ENCODE data around the gene ZNF768. TPM values are rescaled to one million over a fixed set of nuclear protein-coding genes. Genes with fewer than 3 reads are reported as not detected.
"Not testable (repeated sequence)": the region's sequence is repeated elsewhere in the genome, so short reads cannot be mapped to it uniquely, and the experiment has no call there.

The ZNF768 gene
- total and polyA plus RNA-seq, 2 donors: 17.7 to 50.6 TPM

DNA sequence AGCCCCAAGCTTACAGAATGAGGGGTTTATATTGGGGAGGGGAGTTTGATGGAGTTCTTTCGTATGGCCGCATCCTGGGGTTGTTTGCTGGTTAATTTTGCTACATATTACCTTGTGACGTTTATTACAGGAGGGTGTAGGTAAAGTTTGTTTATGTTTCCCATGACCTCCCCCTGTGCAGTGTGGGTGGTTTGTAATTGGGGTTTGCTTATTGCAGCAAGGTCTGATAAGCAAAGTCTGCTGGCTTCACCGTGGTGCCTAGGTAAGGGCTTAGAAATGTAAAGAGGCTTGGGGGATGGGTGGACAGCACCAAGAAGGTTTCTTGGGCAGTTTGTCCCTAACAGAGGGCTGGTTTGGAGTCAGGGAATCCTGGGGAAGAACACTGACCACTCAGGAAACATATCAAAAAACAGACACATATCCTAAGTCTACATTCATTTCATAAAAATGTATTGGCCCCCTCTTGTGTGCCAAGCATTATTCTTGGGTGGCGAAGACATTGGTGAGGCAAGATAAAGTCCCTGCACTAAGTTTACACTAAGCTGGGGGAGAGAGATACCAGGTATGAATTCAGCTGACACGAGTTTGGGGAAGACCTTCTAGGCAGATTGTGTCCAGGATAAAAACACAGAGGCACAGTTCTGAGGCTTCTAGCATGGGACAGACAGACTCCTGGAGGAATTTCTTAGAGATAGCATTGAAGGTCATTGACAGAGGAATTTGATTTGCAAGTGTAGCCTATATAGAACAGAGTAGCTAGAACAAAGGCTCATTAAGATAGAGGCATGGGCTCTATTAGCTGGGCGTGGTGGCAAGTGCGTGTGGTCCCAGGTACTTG, 22.3 kb upstream of the ZNF768 start:
- 63% methylated on average over 8 of the region's 8 CpGs for WGBS
- H3K4me1 ChIP-seq (ENCODE audit: insufficient read depth): peaks cover 1% of the 10 kb centered on the region
- no peak overlapping the region for H3K4me3 ChIP-seq (ENCODE audit: low read depth, low read length)
- no peak for DNase-seq (ENCODE audit: extremely low spot score)
- no peak overlapping the region for H3K27ac ChIP-seq (ENCODE audit: low read depth)
- no peaks in the 10 kb centered on the region for H3K36me3 ChIP-seq (ENCODE audit: insufficient read depth)

DNA sequence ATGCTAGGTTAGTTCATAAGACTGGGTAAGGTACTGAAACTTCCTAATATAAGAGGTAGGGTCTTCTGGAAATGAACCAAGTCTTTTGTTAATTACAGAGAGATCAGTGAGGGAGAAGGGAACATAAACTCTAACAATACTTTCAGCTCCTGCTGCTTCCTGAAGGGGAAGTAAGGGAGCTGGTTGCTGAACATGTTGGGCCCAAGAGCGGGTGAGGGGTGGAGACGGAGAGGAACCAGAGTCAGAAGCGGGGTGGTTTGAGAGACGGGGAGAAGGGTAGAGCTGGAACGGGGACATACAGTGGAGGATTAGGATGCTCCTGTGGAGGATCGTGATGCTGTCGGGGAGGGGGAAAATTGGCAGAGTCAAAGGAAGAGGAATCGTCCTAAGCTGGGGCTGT, 19.7 kb upstream of the ZNF768 start:
- Histone ChIP-seq H3K27ac (ENCODE audit: low read depth) (no peak overlapping the region), H3K4me3 (ENCODE audit: low read depth, low read length) (no peak overlapping the region), H3K4me1 (ENCODE audit: insufficient read depth) (peaks cover 1% of the 10 kb centered on the region), H3K36me3 (ENCODE audit: insufficient read depth) (no peaks in the 10 kb centered on the region)
- DNase-seq (ENCODE audit: extremely low spot score): no peak
- 62% methylated on average over 8 of the region's 8 CpGs for WGBS

DNA sequence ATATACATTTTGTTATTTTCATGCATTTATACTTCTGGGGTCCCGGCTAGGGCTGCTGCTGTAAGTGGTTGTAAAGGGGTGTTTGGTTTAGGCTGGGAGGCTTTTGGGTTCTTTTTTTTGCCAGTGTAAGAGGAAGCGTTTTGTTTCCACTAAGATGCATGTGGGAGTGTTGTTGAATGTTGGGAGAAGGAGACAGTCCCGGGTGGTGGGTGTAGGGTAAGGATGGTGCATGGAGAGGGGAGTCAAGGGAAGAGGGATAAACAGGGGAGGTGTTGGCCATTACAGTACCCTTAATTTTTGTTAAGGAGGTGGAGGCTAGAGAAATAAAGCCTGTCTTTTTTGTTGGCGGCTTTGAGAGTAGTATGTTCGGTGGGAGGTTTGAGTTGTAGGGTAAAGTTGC, 16.7 kb upstream of the ZNF768 start:
- 73% methylated on average over 5 of the region's 5 CpGs for WGBS
- Histone ChIP-seq H3K36me3 (ENCODE audit: insufficient read depth) (no peaks in the 10 kb centered on the region), H3K4me1 (ENCODE audit: insufficient read depth) (peaks cover 1% of the 10 kb centered on the region), H3K4me3 (ENCODE audit: low read depth, low read length) (no peak overlapping the region), H3K27ac (ENCODE audit: low read depth) (no peak overlapping the region)
- no peak for DNase-seq (ENCODE audit: extremely low spot score)

DNA sequence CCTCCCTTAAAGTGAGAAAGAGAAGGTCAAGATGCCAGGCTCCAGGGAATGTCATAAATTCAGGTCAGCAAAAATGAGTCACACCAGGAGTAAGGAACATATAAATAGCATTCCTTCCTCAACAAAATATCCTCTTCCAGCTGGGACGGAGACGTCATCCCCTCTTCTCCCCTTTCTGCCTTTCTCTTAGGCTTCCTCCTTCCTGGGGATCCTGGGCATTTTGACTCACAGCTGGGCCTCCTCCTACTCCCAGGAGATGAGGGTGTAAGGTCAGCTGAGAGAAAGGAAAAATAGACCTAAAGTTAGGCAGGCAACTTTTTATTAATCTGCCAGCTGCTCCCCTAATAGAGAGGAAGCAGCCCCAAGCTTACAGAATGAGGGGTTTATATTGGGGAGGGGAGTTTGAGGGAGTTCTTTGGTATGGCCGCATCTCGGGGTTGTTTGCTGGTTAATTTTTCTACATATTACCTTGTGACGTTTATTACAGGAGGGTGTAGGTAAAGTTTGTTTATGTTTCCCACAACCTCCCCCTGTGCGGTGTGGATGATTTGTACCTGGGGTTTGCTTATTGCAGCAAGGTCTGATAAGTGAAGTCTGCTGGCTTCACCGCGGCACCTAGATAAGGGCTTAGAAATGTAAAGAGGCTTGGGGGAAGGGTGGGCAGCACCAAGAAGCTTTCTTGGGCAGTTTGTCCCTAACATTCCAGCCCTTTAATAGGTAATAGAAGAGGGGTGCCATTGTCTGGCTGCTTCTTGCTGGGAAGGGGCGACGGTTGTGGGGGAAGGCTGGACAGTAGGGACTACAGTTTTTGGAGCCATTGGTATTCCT, 15.3 kb upstream of the ZNF768 start:
- Histone ChIP-seq H3K27ac (ENCODE audit: low read depth) (no peak overlapping the region), H3K36me3 (ENCODE audit: insufficient read depth) (no peaks in the 10 kb centered on the region), H3K4me1 (ENCODE audit: insufficient read depth) (peaks cover 1% of the 10 kb centered on the region), H3K4me3 (ENCODE audit: low read depth, low read length) (no peak overlapping the region)
- DNase-seq (ENCODE audit: extremely low spot score): no peak
- WGBS: 45% methylated on average over 10 of the region's 10 CpGs

DNA sequence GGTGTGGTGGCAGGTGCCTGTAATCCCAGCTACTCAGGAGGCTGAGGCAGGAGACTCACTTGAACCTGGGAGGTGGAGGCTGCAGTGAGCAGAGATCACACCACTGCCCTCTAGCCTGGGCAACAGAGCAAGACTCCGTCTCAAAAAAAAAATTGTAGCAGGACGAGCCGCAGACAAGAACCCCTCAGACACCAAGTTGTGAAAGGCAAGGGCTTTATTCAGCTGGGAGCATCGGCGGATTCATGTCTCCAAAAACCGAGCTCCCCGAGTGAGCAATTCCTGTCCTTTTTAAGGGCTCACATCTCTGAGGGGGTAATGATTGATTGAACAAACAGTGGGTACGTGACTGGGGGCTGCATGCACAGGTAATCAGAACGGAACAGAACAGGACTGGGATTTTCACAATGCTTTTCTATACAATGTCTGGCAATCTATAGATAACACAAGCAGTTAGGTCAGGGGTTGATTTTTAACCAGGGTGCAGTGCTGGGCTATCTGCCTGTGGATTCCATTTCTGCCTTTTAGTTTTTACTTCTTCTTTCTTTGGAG, 14.6 kb upstream of the ZNF768 start:
- not testable (repeated sequence) for DNase-seq (ENCODE audit: extremely low spot score); H3K27ac ChIP-seq (ENCODE audit: low read depth); H3K36me3 ChIP-seq (ENCODE audit: insufficient read depth); H3K4me1 ChIP-seq (ENCODE audit: insufficient read depth); H3K4me3 ChIP-seq (ENCODE audit: low read depth, low read length)
- 70% methylated on average over 9 of the region's 9 CpGs for WGBS

DNA sequence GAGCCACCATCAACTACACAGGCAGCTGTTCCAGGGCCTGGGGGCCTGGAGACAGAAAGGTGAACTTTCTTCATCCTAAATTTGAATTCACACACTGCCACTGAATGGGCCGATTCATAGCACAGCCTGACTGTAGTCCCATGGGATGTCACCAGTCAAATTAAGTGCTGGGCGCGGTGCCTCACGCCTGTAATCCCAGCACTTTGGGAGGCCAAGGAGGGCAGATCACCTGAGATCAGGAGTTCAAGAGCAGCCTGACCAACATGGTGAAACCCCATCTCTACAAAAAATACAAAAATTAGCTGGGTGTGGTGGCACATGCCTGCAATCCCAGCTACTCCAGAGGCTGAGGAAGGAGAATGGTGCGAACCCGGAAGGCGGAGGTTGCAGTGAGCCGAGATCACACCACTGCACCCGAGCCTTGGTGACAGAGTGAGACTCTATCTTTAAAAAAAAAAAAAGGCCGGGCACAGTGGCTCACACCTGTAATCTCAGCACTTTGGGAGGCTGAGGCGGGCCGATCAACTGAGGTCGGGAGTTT, 13.7 kb upstream of the ZNF768 start:
- H3K4me1 ChIP-seq (ENCODE audit: insufficient read depth); H3K36me3 ChIP-seq (ENCODE audit: insufficient read depth); H3K27ac ChIP-seq (ENCODE audit: low read depth); H3K4me3 ChIP-seq (ENCODE audit: low read depth, low read length); DNase-seq (ENCODE audit: extremely low spot score): not testable (repeated sequence)
- whole genome bisulfite sequencing: 94% methylated on average over 13 of the region's 13 CpGs

DNA sequence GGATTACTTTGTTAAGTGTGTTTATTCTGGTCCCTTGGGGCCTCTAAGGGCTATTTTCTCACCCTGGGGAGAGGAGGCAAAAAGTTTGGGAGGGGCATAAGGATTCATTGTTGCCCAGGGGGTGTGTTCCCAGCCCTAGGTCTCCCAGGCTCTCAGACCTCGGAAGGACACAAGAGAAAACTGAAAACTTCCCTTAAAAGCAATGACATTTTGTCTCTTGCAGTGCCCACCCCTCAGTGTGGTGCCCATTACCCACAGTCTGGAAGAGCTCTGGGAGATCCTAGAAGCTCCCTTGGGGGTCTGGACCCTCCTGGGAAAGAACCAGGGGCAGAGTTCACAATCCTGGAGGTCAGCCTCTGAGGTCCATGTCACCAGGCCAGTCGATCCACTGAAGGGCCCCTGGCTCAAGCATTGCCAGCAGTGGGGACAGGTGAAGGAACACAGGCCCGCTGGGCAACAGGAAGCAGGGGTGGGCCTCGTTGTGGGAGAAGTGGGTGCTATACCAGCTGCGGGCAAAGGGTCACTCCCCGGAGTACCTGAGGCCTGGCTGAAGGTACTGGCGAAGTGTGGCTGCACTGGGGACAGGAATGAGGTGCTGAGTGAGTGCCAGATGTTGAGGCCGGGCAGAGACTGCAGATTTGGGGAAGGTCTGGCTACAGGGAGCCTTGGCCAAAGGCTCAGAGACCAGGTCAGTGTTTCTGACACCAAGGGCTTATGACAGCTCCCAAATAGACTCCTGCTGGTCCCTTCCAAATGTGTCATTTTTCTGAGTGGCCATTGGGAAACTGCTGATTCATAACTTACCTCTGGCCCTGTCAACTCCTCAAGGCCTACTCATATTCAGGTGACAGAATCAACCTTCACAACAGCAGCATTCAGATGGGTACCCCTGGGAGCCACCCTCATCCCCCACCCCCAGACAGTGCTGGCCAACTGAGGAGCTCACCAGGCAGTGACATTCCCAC, 12.9 kb upstream of the ZNF768 start:
- no peak for DNase-seq (ENCODE audit: extremely low spot score)
- Histone ChIP-seq H3K27ac (ENCODE audit: low read depth) (no peak overlapping the region), H3K4me1 (ENCODE audit: insufficient read depth) (no peaks in the 10 kb centered on the region), H3K4me3 (ENCODE audit: low read depth, low read length) (no peak overlapping the region), H3K36me3 (ENCODE audit: insufficient read depth) (no peaks in the 10 kb centered on the region)
- WGBS: 86% methylated on average over 8 of the region's 8 CpGs

DNA sequence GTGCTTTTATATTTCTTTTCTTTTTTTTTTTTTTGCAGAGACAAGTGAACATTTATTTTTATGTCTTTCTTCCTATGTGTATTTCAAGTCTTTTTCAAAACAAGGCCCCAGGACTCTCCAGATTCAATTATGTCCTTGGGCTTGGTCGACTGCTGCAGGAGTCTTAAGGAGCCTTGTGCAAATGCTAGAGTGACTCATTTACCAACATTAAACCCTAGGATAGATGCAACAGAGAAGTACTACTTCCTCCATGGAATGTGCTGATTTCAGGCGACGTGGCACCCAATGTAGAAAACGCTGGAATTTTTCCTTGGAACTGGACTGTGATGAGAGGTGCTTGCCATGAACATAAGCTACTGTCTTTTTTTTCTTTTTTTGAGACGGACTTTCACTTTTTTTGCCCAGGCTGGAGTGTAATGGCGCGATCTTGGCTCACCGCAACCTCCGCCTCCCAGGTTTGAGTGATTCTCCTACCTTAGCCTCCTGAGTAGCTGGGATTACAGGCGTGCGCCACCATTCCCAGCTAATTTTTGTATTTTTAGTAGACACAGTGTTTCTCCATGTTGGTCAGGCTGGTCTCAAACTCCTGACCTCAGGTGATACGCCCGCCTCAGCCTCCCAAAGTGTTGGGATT, 10.1 kb upstream of the ZNF768 start:
- H3K36me3 ChIP-seq (ENCODE audit: insufficient read depth); H3K4me1 ChIP-seq (ENCODE audit: insufficient read depth); DNase-seq (ENCODE audit: extremely low spot score); H3K27ac ChIP-seq (ENCODE audit: low read depth); H3K4me3 ChIP-seq (ENCODE audit: low read depth, low read length): not testable (repeated sequence)
- 93% methylated on average over 13 of the region's 13 CpGs for WGBS

DNA sequence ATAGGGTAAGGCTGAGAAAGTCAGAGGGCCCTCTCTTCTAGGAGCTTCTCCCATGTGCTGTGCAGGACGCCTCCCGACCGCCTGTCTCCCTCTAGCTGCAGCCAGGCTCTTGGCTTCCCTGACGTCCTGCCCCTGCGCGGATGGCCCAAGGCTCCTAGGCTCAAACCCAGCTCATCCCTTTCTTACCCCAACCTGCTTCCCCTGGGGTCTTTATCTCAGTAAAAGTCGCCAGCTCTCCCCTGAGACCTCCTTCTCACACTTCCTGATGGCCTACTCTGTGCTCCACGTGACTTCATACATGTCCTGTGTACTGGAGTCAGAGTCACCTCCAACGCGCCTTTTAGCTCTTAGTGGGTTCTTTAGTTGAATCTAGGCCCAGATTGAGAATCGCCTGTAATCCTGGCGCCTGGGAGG, 9.4 kb upstream of the ZNF768 start:
- Histone ChIP-seq H3K36me3 (ENCODE audit: insufficient read depth) (no peaks in the 10 kb centered on the region), H3K4me1 (ENCODE audit: insufficient read depth) (peaks cover 4% of the 10 kb centered on the region), H3K4me3 (ENCODE audit: low read depth, low read length) (peak overlapping the region; percentile 72), H3K27ac (ENCODE audit: low read depth) (no peak overlapping the region)
- WGBS: 23% methylated on average over 12 of the region's 12 CpGs
- peak; percentile 64 for DNase-seq (ENCODE audit: extremely low spot score)

DNA sequence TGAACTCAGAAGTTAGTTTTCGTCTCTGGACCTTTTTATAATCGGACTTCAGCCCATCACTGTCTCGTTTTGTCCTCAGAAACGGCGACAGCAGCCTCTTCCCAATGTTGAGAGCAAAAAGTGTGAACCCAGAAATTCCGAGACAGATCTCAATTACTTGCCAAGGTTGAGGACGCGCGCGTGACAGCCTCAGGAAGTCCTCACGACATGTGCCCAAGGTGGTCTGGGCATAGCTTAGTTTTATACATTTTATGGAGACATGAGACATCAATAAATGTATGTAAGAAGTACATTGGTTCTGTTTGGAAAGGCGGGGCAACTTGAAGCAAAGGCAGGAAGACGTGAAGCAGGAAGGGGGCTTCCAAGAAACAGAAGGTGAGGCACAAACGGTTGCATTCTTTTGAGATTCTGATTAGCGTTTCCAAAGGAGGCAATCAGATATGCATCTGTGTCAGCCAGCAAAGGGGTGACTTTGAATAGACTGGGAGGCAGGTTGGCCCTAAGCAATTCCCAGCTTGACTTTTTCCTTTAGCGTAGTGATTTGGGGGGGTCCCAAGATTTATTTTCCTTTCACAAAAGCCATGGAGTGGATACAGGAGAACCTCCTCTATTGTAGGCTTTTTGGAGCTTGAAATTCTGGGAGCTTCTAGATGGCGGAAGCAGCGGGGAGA, 8.9 kb upstream of the ZNF768 start:
- Histone ChIP-seq H3K36me3 (ENCODE audit: insufficient read depth) (no peaks in the 10 kb centered on the region), H3K4me3 (ENCODE audit: low read depth, low read length) (peak overlapping the region; percentile 72), H3K4me1 (ENCODE audit: insufficient read depth) (peaks cover 4% of the 10 kb centered on the region), H3K27ac (ENCODE audit: low read depth) (peak overlapping the region; percentile 40)
- DNase-seq (ENCODE audit: extremely low spot score): no peak
- 4% methylated on average over 18 of the region's 18 CpGs for WGBS

DNA sequence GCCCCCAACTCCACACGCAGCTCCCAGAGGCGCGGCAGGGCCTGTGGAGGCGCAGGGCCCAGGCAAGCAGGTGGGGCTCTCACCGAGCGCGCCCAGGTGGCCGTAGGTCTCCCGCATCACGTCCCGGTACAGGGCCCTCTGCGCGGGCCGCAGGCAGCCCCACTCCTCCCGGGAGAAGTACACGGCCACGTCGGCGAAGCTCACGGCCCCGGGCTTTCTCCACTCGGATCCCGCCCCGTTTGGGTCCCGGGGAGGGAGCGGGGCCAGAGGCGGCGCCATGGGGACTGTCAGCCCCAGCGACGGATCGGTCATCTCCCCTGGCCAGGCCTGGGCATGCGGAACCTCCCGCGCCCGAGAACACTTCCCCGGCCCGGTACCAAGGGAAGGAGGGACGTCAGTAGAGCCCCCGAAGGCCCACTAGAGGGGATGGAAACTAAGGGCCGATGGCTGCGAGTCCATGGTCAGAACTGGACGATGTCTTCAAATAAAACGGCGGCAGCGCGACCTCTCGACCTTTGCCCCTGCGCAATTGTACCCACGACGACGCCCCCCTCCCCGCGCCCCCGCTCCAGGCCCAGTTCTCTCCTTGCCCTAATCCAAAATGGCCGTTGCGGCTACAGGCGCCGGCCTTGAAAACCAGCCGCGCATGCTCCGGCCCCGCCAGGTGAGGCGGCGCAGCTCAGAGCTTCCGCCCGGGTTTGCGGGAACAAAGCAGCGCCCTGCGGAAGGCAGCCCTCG, 8.2 kb upstream of the ZNF768 start, which contains the start of gene ZNF747:
Gene ZNF747, minus strand, starts transcription at position 491 of the 738 bp plus-strand sequence. Its CDS starts 179 bp downstream, at position 312.
- Histone ChIP-seq H3K4me3 (ENCODE audit: low read depth, low read length) (peak within 1 kb of the TSS; percentile 72), H3K4me1 (ENCODE audit: insufficient read depth) (peaks cover 4% of the 10 kb centered on the region), H3K27ac (ENCODE audit: low read depth) (peak within 1 kb of the TSS; percentile 89), H3K36me3 (ENCODE audit: insufficient read depth) (no peaks in the 10 kb centered on the region)
- DNase-seq (ENCODE audit: extremely low spot score): peak; percentile 83
- WGBS: under 1% methylated on average over 70 of the region's 70 CpGs

All from urinary bladder (tissue), 4 donors.